ENCODE results near the gene IL16.

GRCh38 chr15:81211376-81211775, 14.7 kb downstream of the IL16 start:
- TF ChIP-seq CTCF (optimal IDR thresholded peaks at IDR 0.05 in 1 of 3, IDR thresholded peaks at IDR 0.05 in 1 of 3, conservative IDR thresholded peaks at IDR 0.05 in 1 of 3; ENCODE audit: extremely low read depth in 1 of 3, insufficient read depth in 2 of 3, low read length in 3 of 3) (no peak), EZH2 (IDR thresholded peaks at IDR 0.05; ENCODE audit: low read length) (no peak)

Data from keratinocyte (primary cell).